H1 (cell line): Measurements from ENCODE around the gene PRDM2. TPM values are rescaled to one million over a fixed set of nuclear protein-coding genes. Genes with fewer than 3 reads are reported as not detected.

Source experiments
- CTCF ChIA-PET: fragments of 300-600 bp; sonication (Branson Sonifier 250); formaldehyde crosslinking; loops from one replicate; lab custom pipeline; 2021; ENCODE audit not compliant: partially characterized antibody; lab: Charles Lee
- POLR2A ChIA-PET: fragments of 300-600 bp; sonication (Branson Sonifier 250); formaldehyde crosslinking; loops from one replicate; lab custom pipeline; 2021; ENCODE audit warnings: inconsistent platforms; ENCODE audit not compliant: partially characterized antibody; lab: Charles Lee
- DNase-seq, 2 experiments: peaks; one replicate each; pipeline versions ENCODE4 v3.0.0 to v3.0.0-alpha.2; 2010 to 2022; ENCODE audit warnings: low spot score in 2 of 2, low read depth in 1 of 2, mixed read lengths in 1 of 2
- FAIRE-seq: peaks from 2 replicates; lab custom pipeline; 2011; peaks lifted over from hg19 to GRCh38; lab: Jason Lieb, UNC
- H2AFZ ChIP-seq: 2 replicates; pipeline ENCODE4 v1.8.1; 2012; ENCODE audit warnings: low read length, inconsistent platforms
- H2AK5ac ChIP-seq: 2 replicates; pipeline ENCODE4 v1.6.1; 2013; ENCODE audit warnings: low read depth, low read length
- H2BK120ac ChIP-seq: replicated peaks from 2 replicates; pipeline ENCODE3; 2013; ENCODE audit warnings: low read depth, low read length, inconsistent platforms
- H2BK12ac ChIP-seq: 2 replicates; pipeline ENCODE4 v1.6.1; 2013; ENCODE audit warnings: low read depth, low read length
- H2BK15ac ChIP-seq: 2 replicates; pipeline ENCODE4 v1.6.1; 2013; ENCODE audit warnings: low read length
- H2BK20ac ChIP-seq: 2 replicates; pipeline ENCODE4 v1.6.1; 2013; ENCODE audit warnings: low read length
- H2BK5ac ChIP-seq: 2 replicates; pipeline ENCODE4 v1.6.1; 2013; ENCODE audit warnings: low read depth, low read length
- H3K14ac ChIP-seq: 2 replicates; pipeline ENCODE4 v1.6.1; 2013; ENCODE audit warnings: inconsistent platforms; ENCODE audit not compliant: insufficient read length
- H3K18ac ChIP-seq: 2 replicates; pipeline ENCODE4 v1.6.1; 2013; ENCODE audit warnings: low read length; ENCODE audit errors: extremely low read depth
- H3K23ac ChIP-seq: 2 replicates; pipeline ENCODE4 v1.6.1; 2013; ENCODE audit warnings: inconsistent platforms; ENCODE audit not compliant: insufficient read length
- H3K23me2 ChIP-seq: 2 replicates; pipeline ENCODE4 v1.6.1; 2013; ENCODE audit warnings: low read depth, low read length
- H3K27ac ChIP-seq: 2 replicates; pipeline ENCODE4 v1.6.1; 2011; ENCODE audit warnings: low read depth, low read length, inconsistent platforms
- H3K27me3 ChIP-seq, 4 experiments: replicated peaks in 1 of 4; 1 replicate in 1 of 4; 2 replicates in 3 of 4; pipeline versions ENCODE4 v1.6.1 to v1.8.1; 2011 to 2013; ENCODE audit warnings: low read length in 3 of 4, mild to moderate bottlenecking in 3 of 4, inconsistent platforms in 2 of 4, mixed read lengths in 2 of 4, moderate library complexity in 1 of 4; ENCODE audit not compliant: control insufficient read depth in 3 of 4, insufficient read depth in 3 of 4; ENCODE audit errors: extremely low read depth in 1 of 4
- H3K36me3 ChIP-seq, 4 experiments: 2 replicates each; pipeline versions ENCODE4 v1.6.1 to v1.8.1; 2011 to 2013; ENCODE audit warnings: mild to moderate bottlenecking in 4 of 4, low read length in 3 of 4, moderate library complexity in 2 of 4, control low read depth in 1 of 4, inconsistent platforms in 1 of 4; ENCODE audit not compliant: insufficient read depth in 4 of 4, control insufficient read depth in 2 of 4
- H3K4ac ChIP-seq: replicated peaks from 2 replicates; pipeline ENCODE3; 2013; ENCODE audit warnings: low read length, low read depth, mixed read lengths, inconsistent platforms; ENCODE audit not compliant: insufficient read length
- H3K4me1 ChIP-seq, 4 experiments: replicated peaks in 1 of 4; 1 replicate in 1 of 4; 2 replicates in 3 of 4; pipeline versions ENCODE4 v1.6.1 to v1.8.1; 2011 to 2013; ENCODE audit warnings: low read length in 3 of 4, inconsistent platforms in 2 of 4, mixed read lengths in 1 of 4; ENCODE audit not compliant: insufficient read depth in 4 of 4, control insufficient read depth in 3 of 4
- H3K4me2 ChIP-seq, 2 experiments: 2 replicates each; pipeline versions ENCODE4 v1.6.1 to v1.8.1; 2011 to 2013; ENCODE audit warnings: low read depth in 2 of 2, low read length in 2 of 2, control low read depth in 1 of 2, inconsistent platforms in 1 of 2, mild to moderate bottlenecking in 1 of 2; ENCODE audit not compliant: insufficient read depth in 1 of 2
- H3K4me3 ChIP-seq, 4 experiments: fragments of 200-600, 300-600 bp in 1 of 4; sonication (generic), shearing (Covaris generic), sonication (Bioruptor Twin) in 1 of 4; 2 replicates each; pipeline versions ENCODE4 v1.5.1 to v1.8.1; 2011 to 2016; ENCODE audit warnings: low read length in 4 of 4, low read depth in 3 of 4, control low read depth in 2 of 4, inconsistent platforms in 2 of 4, mild to moderate bottlenecking in 2 of 4, mixed read lengths in 1 of 4, moderate library complexity in 1 of 4; ENCODE audit not compliant: insufficient read depth in 2 of 4; ENCODE audit errors: extremely low read depth in 1 of 4
- H3K56ac ChIP-seq: replicated peaks from 2 replicates; pipeline ENCODE3; 2013; ENCODE audit warnings: low read depth, mild to moderate bottlenecking, mixed read lengths, low read length, inconsistent platforms; ENCODE audit not compliant: insufficient read length
- H3K79me1 ChIP-seq: 2 replicates; pipeline ENCODE4 v1.6.1; 2013; ENCODE audit warnings: low read depth, low read length, control low read depth
- H3K79me2 ChIP-seq, 2 experiments: 2 replicates each; pipeline versions ENCODE4 v1.6.1 to v1.8.1; 2012 to 2013; ENCODE audit warnings: low read length in 2 of 2, mild to moderate bottlenecking in 2 of 2, inconsistent platforms in 1 of 2; ENCODE audit not compliant: insufficient read depth in 2 of 2, control insufficient read depth in 1 of 2
- H3K9ac ChIP-seq, 4 experiments: replicated peaks in 1 of 4; 1 replicate in 1 of 4; 2 replicates in 3 of 4; pipeline versions ENCODE4 v1.6.1 to v1.8.1; 2011 to 2013; ENCODE audit warnings: low read depth in 3 of 4, low read length in 3 of 4, control low read depth in 2 of 4, mild to moderate bottlenecking in 2 of 4, moderate library complexity in 2 of 4, inconsistent platforms in 1 of 4; ENCODE audit errors: extremely low read depth in 1 of 4
- H3K9me3 ChIP-seq, 2 experiments: 2 replicates each; pipeline versions ENCODE4 v1.6.1 to v1.8.1; 2012 to 2013; ENCODE audit warnings: mild to moderate bottlenecking in 2 of 2, moderate library complexity in 2 of 2, control low read depth in 1 of 2, inconsistent platforms in 1 of 2, low read depth in 1 of 2, low read length in 1 of 2, mixed read lengths in 1 of 2; ENCODE audit not compliant: insufficient read depth in 2 of 2
- H4K20me1 ChIP-seq, 2 experiments: replicated peaks in 1 of 2; 2 replicates each; pipeline versions ENCODE3 to v1.8.1; 2011 to 2013; ENCODE audit warnings: inconsistent platforms in 2 of 2, low read length in 2 of 2, mild to moderate bottlenecking in 1 of 2; ENCODE audit not compliant: insufficient read depth in 2 of 2, control insufficient read depth in 1 of 2
- H4K5ac ChIP-seq: 2 replicates; pipeline ENCODE4 v1.6.1; 2013; ENCODE audit warnings: low read length, low read depth, mixed read lengths, inconsistent platforms; ENCODE audit not compliant: insufficient read length
- H4K8ac ChIP-seq: 2 replicates; pipeline ENCODE4 v1.8.0; 2013; ENCODE audit warnings: mild to moderate bottlenecking, moderate library complexity, low read length, inconsistent platforms; ENCODE audit not compliant: insufficient read depth; ENCODE audit errors: extremely low read depth
- H4K91ac ChIP-seq: replicated peaks from 2 replicates; pipeline ENCODE3; 2013; ENCODE audit warnings: low read length, mixed read lengths, inconsistent platforms; ENCODE audit not compliant: insufficient read length
- CEBPB ChIP-seq: IDR thresholded peaks from 2 replicates; pipeline ENCODE4 v1.6.1; 2012; ENCODE audit warnings: low read depth, low read length
- CHD2 ChIP-seq: IDR thresholded peaks from 2 replicates; pipeline ENCODE4 v1.6.1; 2012; ENCODE audit warnings: low read length, improper control_type of control experiment
- E2F6 ChIP-seq: IDR thresholded peaks from 2 replicates; pipeline ENCODE4 v1.6.1; 2012; ENCODE audit warnings: inconsistent platforms
- JUND ChIP-seq: IDR thresholded peaks from 2 replicates; pipeline ENCODE4 v1.6.1; 2011; ENCODE audit warnings: mild to moderate bottlenecking, improper control_type of control experiment, low read length
- MAFK ChIP-seq: IDR thresholded peaks from 2 replicates; pipeline ENCODE4 v1.6.1; 2012; ENCODE audit warnings: low read depth, mild to moderate bottlenecking, improper control_type of control experiment, low read length
- NANOG ChIP-seq: IDR thresholded peaks from 2 replicates; pipeline ENCODE4 v1.6.1; 2011; ENCODE audit warnings: low read length, low read depth, mild to moderate bottlenecking, inconsistent platforms; ENCODE audit not compliant: insufficient read depth, poor library complexity, severe bottlenecking
- NRF1 ChIP-seq: IDR thresholded peaks from 2 replicates; pipeline ENCODE4 v1.6.1; 2011; ENCODE audit warnings: mild to moderate bottlenecking, low read depth, low read length, improper control_type of control experiment
- POLR2AphosphoS5 ChIP-seq: IDR thresholded peaks from 2 replicates; pipeline ENCODE4 v1.6.1; 2011; ENCODE audit warnings: low read depth, low read length
- POU5F1 ChIP-seq: IDR thresholded peaks from 2 replicates; pipeline ENCODE4 v1.6.1; 2011; ENCODE audit warnings: low read depth, mild to moderate bottlenecking, low read length, moderate library complexity
- RAD21 ChIP-seq, 2 experiments: IDR thresholded peaks in 1 of 2; conservative IDR thresholded peaks in 1 of 2; 2 replicates each; pipeline ENCODE4 v1.6.1; 2011; ENCODE audit warnings: low read depth in 2 of 2, low read length in 2 of 2, improper control_type of control experiment in 1 of 2, inconsistent platforms in 1 of 2, mild to moderate bottlenecking in 1 of 2, moderate library complexity in 1 of 2
- RFX5 ChIP-seq: IDR thresholded peaks from 2 replicates; pipeline ENCODE4 v1.6.1; 2011; ENCODE audit warnings: low read depth, low read length, improper control_type of control experiment, borderline replicate concordance
- SUZ12 ChIP-seq: fragments of 200-600 bp; sonication (generic); IDR thresholded peaks from 2 replicates; pipeline ENCODE4 v1.6.1; 2012; ENCODE audit warnings: mild to moderate bottlenecking, inconsistent platforms, low read length, moderate library complexity, mixed read lengths
- TAF1 ChIP-seq: IDR thresholded peaks from 2 replicates; pipeline ENCODE4 v1.6.1; 2011; ENCODE audit warnings: mild to moderate bottlenecking, low read depth, low read length
- TCF12 ChIP-seq: IDR thresholded peaks from 2 replicates; pipeline ENCODE4 v1.6.1; 2011; ENCODE audit warnings: low read depth, mild to moderate bottlenecking, low read length
- TEAD4 ChIP-seq: IDR thresholded peaks from 2 replicates; pipeline ENCODE4 v1.6.1; 2012; ENCODE audit warnings: low read depth, low read length, inconsistent platforms, mixed read lengths
- WGBS, 2 experiments: shearing (Covaris generic) in 1 of 2; methylation state at CpG; one replicate each; pipeline versions ENCODE4 v1.1.6 to v1.1.7; 2013 to 2015; ENCODE audit warnings: low lambda C conversion rate in 2 of 2, mixed read lengths in 2 of 2, inconsistent platforms in 1 of 2, low coverage in 1 of 2, missing lambda C conversion rate in 1 of 2; ENCODE audit not compliant: insufficient replicate concordance in 2 of 2, insufficient coverage in 1 of 2, insufficient read length in 1 of 2; ENCODE audit errors: extremely low coverage in 1 of 2, missing lambda C conversion rate in 1 of 2; 5-methylcytosine and 5-hydroxymethylcytosine counted together
- polyA plus RNA-seq, 7 experiments: library from polyadenylated mRNA; depleted of rRNA in 3 of 7; stranded (reverse) in 5 of 7; unstranded in 2 of 7; fragments of >200 nt in 5 of 7; fragments of 200-250 nt in 2 of 7; gene quantifications; 1 replicate in 5 of 7; 2 replicates in 1 of 7; 4 replicates in 1 of 7; pipeline versions ENCODE4 v1.2.1 to v1.2.3, GENCODE V29; 2011 to 2013; ENCODE audit warnings: missing spikeins in 2 of 7, mixed read lengths in 2 of 7
- total RNA-seq: library from RNA; stranded (reverse); fragmentation: NEBNext Ultra II Directional; extraction: Animal tissue kit (Norgen Biotek cat#: 25700); gene quantifications from 2 replicates; pipeline ENCODE4 v1.2.1, GENCODE V29; 2021

PRDM2 gene
- total and polyA plus RNA-seq, 2 of the 8 experiments (the other 6 are each of a cell fraction or from before 2014, with no cell fraction given), result 5.8 to 21.2 TPM

GRCh38 chr1:13772271-13772670, 72.3 kb downstream of the PRDM2 start:
- no peak overlapping the region for H2BK20ac ChIP-seq
- no peak overlapping the region for H2AK5ac ChIP-seq
- POLR2A ChIA-PET, result no interaction called here
- no peak overlapping the region for H3K27ac ChIP-seq
- H2BK12ac ChIP-seq, result no peak overlapping the region
- no peaks in the 10 kb centered on the region; the same call in 1 of the 2 replicates for H3K79me1 ChIP-seq
- H2BK120ac ChIP-seq, result no peak overlapping the region
- H3K27me3 ChIP-seq, result no peaks in the 10 kb centered on the region
- FAIRE-seq, result no peak
- peaks cover 0 to 2% (median 0%) of the 10 kb centered on the region in 4 experiments; a peak in 3 of 8 replicates for H3K36me3 ChIP-seq
- no peak for DNase-seq
- H4K5ac ChIP-seq, result no peak overlapping the region
- H3K9me3 ChIP-seq, result no peaks in the 10 kb centered on the region
- no peaks in the 10 kb centered on the region for H3K4me1 ChIP-seq
- H2BK15ac ChIP-seq, result no peak overlapping the region
- H3K4ac ChIP-seq, result no peak overlapping the region
- H3K4me2 ChIP-seq, result no peak overlapping the region
- H4K20me1 ChIP-seq, result peaks cover 0 to 5% of the 10 kb centered on the region in 2 experiments
- no peak overlapping the region for H3K4me3 ChIP-seq
- CTCF ChIA-PET, result interaction anchor here (1.2 to 1.4 kb wide), 2 partner anchors 10 to 33 kb away, joined by 3 read pairs; no protein-coding TSS in a partner anchor
- no peaks in the 10 kb centered on the region for H3K23me2 ChIP-seq
- H3K56ac ChIP-seq, result no peak overlapping the region
- H3K9ac ChIP-seq, result no peak overlapping the region
- no peak overlapping the region for H2AFZ ChIP-seq
- WGBS, 2 experiments, result 96% methylated on average over 4 of the region's 4 CpGs; no CpG with 5 or more reads in 1 of the 2 experiments
- no peak overlapping the region for H4K91ac ChIP-seq
- no peak overlapping the region for H4K8ac ChIP-seq
- H2BK5ac ChIP-seq, result no peak overlapping the region
- 0 out of 4 replicates have a peak, but pooled peaks cover 0 to 8% of the 10 kb centered on the region in 2 experiments for H3K79me2 ChIP-seq
- no peak overlapping the region for H3K14ac ChIP-seq
- no peak overlapping the region for H3K23ac ChIP-seq
- TF ChIP-seq E2F6, result no peak
- TF ChIP-seq JUND, result no peak
- no peak for TF ChIP-seq TAF1
- TF ChIP-seq POLR2AphosphoS5, result no peak
- no peak for TF ChIP-seq CHD2
- TF ChIP-seq NRF1, result no peak
- no peak for TF ChIP-seq NANOG
- TF ChIP-seq TCF12, result no peak
- TF ChIP-seq RAD21 (IDR thresholded peaks at IDR 0.05 in 1 of 2, conservative IDR thresholded peaks at IDR 0.05 in 1 of 2; ENCODE audit: low read depth in 2 of 2, low read length in 2 of 2), result no peak
- TF ChIP-seq SUZ12, result no peak
- TF ChIP-seq TEAD4, result no peak
- TF ChIP-seq RFX5, result no peak
- TF ChIP-seq MAFK, result no peak
- TF ChIP-seq CEBPB, result no peak
- TF ChIP-seq POU5F1, result no peak
- no peak overlapping the region for H3K18ac ChIP-seq
